ENCODE measurements around the gene FOXO1.

Gene FOXO1

DNA sequence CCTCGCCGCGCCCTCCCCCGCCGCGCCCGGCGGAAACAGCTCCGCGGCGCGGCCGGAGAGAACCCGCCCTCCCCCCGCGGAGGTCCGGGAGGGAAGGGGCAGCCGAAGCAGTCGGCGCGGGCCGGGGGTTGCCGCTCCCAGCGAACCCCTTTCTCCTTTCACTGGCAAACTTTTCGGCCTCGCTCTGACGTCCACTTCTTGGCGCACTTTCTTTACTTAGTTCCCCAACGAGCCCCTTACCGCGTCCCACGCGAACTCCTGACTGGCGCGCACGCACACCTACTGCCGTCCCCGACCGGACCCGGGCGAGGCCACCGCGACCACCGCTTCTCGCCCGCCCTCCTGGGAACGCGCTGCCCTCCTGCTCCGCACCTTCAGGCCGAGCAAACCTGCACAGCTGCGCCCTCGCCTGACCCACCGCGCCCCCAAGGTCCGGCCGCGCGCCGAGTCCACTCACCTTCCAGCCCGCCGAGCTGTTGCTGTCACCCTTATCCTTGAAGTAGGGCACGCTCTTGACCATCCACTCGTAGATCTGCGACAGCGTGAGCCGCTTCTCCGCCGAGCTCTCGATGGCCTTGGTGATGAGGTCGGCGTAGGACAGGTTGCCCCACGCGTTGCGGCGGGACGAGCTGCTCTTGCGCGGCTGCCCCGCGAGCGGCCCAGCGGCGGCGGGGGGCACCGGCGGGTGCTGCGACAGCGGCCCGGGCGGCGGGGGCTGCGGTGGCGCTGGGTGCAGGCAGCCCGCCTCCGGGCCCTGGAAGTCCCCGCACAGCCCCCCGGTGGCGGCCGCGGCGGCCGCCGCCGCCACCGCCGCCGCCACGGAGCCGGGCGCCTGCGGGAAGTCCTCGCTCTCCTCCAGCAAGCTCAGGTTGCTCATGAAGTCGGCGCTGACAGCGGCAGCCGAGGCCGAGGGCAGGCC, 1.1 kb downstream of the FOXO1 start:
- DNase-seq, result peak; percentile 55 to 58

DNA sequence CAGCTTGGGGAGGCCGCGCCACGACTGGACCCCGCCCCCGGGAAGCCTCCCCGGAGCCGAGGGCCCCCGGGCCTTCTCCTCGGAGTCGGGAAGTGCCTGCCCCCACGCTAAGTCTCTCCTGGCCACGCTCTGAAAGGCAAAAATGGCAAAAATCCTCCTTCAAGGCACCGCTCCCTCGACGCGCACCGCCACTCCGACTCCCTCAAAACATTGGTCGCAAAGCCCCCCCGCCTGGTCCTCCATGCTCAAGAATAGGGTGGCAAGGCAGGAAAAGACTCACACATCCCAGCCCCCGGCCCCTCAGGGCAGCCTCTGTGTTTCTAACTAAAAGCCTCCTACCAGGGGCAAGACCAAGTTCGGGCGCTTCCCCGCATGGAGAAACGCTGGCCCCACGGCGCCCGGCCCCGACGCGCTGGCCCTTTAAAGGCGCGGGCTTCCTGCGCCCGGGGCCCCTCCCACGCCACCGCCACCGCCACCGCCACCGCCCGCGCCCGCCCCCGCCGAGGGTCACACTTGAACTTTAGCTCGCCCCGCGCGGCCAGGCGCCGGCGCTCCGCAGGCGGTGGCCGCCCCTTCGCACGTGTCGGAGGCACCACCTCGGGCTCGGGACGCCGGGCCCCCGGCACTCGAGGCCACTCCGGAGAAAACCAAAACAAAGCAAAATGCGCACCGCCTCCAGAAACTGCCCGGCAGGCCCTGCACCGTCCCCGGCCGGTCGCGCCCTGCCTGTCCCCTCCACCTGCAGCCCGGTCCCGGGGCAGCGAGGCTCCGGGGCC, 1.9 kb downstream of the FOXO1 start:
- DNase-seq, result peak; percentile 64 to 66

DNA sequence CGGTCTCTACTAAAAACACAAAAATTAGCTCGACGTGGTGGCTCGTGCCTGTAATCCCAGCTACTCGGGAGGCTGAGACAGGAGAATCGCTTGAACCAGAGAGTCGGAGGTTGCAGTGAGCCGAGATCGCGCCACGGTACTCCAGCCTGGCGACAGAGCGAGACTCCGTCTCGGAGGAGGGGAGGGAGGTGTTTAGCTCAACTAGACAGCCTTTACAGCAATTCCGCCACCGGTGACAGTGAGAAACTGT, 2.4 kb downstream of the FOXO1 start:
- DNase-seq, result peak; percentile 76 to 79

DNA sequence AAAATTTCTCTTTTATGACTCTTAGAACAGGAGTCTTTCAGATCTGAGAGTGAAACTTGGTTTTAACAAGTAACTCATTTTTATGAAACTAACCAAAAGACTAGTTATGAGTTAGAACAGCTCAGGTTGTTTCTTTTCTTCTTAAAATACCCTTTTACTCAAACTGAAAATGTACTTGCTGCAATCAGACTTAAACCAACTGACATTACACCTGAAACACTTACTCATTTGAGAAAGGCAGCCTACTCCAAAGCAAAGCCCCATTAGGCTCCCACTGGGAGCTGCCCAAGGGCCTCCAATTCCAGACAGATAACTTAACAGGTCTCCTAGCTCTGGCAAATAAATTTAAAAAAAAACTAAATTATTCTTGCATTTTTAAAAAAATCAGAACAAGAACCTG, 3.6 kb downstream of the FOXO1 start:
- DNase-seq, result no peak

DNA sequence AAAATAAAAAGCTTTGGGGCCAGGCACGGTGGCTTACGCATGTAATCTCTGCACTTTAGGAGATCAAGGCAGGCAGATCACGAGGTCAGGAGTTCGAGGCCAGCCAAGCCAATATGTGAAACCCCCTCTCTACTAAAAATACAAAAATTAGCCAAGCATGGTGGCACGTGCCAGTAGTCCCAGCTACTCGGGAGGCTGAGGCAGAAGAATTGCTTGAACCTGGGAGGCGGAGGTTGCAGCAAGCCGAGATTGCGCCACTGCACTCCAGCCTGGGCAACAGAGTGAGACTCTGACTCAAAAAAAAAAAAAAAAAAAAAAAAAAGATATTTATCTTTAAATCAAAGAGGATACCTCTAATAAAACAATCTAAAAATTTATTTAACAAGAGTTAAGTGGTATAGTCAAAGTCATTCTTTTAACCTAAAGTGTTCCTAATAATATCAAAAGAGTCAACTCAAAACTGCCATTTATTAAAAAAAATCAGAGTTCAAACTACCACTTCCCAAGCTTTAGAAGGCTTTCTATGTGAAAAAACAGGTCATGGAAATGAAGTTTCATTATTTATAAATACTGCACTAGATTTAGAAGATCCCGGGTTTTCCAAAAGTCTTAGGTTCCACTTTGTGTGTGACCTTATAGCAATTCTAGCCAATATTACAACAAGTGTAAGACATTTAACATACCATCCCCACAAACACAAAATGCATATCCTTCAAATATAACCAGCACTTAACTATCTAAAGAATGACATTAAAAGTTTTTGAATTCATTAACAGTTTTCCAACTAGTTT, 4.4 kb downstream of the FOXO1 start:
- DNase-seq, result no peak

DNA sequence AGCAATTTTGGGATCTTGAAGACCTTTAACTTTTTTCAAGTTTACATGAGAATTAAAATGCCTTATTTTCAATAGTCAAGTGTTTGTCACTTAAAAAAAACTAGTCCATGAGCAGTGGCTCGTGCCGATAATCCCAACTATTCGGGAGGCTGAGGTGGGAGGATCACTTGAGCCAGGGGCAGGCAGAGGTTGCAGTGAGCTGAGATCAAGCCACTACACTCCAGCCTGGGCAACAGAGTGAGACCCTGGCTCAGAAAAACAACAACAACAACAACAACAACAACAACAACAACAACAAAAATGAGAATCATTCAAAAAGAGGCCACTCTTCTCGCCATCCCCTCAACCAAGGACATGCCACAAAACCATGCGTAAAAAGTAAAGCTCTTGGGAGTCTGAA, 5.7 kb downstream of the FOXO1 start:
- no peak for DNase-seq

DNA sequence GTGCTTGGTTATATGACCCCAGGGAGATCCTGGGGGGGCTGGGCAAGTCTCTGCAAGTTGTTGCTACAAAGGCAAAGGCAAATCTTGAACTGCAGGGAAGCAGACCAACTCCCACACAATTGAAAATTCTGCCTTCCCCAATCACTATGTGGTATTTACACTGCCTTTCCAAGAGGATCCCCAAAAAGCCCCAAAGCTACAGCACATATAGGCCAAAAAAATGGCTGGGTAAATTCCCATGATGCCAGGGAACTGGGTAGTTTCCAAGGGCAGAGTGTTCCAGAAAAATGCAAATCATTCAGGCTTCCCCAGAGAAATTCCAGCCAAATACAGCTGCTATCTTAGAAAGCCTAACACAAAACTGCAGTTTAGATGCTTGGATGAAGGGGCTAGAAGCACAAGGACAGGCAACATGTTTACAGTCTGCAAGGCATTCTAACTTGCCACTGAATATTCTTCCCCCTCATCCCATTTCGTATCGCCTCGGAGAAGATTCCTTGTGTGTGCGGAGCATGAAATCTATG, 6.2 kb downstream of the FOXO1 start:
- no peak for DNase-seq

DNA sequence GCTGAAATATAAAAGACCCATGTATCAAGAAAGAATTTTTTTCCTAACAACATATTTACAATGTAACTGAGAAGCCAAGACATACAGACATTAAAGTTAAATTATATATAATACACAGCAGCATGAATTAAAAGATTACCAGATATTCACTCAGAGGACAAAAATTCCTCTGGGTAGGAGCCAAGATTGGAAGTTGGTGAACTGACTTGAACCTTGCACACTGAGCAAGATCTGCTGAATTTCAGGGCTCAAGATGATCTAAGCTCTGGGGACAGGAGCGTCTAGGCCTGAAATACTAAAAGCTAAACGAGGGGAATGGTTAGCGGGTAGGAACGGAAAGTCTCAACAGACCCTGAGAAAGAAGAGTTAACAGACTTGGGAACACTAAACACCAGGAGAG, 8.5 kb downstream of the FOXO1 start:
- DNase-seq, result no peak

DNA sequence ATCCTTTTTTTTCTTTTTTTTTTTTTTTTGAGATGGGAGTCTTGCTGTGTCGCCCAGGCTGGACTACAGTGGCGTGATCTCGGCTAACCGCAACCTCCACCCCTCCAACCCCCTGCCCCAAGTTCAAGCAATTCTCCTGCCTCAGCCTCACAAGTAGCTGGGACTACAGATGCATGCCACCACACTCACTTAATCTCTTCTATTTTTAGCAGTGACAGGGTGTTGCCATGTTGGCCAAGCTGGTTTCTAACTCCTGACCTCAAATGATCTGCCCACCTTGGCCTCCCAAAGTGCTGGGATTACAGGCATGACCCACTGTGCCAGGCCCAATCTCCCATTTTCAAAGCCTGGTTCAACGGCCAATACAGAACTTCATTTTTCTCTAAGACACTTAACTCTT, 9.1 kb downstream of the FOXO1 start:
- DNase-seq, result no peak

DNA sequence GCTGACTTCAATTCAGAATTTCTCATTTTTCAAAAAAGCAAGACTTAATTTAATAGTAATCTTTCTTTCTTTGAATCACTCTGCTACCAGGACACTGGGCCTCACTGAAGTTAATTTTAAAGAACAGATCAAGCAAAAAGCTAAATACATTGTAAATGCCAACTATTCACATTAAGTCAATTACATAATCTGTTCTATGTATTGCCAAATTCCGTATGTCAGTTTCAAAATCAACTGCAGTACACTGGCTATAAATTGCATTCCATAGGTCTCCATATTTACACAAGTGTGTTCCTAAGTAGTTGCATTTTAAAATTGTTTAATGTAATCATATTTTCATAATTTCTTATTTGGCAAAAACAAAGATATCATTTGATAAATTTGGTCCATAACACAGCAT, 10.1 kb downstream of the FOXO1 start:
- DNase-seq, result no peak

DNA sequence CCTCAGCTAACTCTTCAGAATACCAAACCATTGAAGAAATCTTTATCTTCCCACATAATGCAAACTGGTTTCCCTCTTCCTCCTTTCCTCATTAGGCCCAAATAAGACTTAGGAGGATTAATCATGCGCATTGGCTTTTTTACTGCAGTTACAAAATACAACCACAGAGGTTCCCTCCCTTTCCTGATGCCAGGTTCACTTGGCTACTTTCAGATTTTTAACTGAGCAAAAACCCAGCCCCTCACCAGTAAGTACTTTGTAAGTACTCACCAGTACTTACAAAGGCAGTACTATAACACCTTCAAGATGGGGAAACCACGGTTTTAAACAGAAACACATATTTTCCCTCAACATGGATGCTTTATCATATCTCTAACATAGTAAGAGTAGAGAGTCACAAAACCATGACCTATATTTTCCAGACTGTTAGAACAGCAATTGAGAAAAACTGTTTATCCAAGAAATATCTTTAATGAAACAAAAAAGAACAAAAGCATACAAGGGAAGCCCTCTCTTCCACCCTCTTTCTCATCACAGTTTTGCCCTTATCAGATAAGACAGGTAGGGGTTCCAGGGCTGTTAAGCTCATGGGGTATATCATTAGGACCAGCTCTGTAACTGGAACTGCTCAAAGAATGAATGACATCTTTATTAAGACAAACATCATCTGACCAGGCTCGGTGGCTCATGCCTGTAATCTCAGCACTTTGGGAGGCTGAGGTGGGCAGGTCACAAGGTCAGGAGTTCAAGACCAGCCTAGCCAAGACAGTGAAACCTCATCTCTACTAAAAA, 12.7 kb downstream of the FOXO1 start:
- peak in 1 of 2 donors; percentile 43 for DNase-seq

DNA sequence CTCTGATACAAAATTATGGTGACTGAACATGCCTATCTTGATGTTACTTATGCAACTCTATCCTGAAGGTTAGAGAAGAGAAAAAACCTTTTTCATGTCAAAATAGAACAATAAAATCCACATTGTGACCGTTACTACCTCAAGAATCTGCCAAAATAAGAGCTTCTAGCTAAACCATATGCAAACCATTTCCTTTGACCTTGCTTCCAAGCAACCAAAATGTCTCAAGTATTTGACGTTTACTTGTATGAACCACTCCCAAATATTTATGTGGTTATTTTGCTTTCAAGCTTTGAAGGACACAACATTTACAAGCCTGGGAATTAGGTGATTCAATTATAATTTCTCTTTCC, 13.9 kb downstream of the FOXO1 start:
- no peak for DNase-seq

DNA sequence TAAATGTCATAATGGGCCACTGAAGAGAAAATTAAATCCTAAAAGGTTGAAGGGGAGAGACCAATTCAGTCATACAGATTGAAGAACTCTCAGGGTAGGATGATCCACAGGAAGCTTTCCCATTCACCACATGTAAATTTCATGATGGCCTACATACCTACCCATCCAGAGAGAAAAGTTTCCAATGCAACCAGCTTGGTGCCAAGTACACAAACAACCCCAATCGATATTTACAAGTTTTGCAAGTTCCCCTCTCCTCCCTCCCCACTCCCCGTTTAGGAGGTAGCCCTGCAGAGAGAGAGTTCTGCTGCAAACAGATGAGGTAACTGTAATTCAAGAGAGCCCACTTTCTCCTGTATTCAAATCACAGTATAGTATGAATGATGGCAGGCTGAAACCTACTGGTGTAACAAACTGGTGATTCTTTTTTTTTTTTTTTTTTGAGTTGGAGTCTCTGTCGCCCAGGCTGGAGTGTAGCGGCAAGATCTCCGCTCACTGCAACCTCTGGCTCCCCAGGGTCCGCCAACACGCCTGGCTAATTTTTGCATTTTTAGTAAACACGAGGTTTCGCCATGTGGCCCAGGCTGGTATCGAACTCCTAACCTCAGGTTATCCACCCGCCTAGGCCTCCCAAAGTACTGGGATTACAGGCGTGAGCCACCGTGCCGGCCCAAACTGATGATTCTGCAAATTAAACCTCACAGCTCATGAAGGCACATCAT, 14.4 kb downstream of the FOXO1 start:
- no peak for DNase-seq

DNA sequence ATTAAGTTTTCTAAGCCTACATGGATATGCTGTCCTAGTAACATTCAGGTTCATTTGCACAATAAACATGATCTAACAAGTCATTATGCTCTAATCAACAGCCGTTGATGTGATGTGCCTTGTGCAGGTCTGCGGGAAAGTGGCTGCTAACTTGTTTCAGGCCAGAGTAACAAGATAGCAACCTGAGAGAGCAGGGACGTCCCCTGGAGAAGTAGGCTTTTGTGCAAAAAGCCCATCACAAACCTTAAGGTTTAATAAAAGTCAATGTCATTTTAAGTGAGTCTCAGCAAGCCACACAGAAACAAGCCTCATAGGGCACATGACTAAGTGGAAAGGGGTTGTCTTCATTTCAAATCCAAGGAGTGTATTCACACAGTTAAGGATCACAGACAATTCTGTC, 17.6 kb downstream of the FOXO1 start:
- no peak for DNase-seq

DNA sequence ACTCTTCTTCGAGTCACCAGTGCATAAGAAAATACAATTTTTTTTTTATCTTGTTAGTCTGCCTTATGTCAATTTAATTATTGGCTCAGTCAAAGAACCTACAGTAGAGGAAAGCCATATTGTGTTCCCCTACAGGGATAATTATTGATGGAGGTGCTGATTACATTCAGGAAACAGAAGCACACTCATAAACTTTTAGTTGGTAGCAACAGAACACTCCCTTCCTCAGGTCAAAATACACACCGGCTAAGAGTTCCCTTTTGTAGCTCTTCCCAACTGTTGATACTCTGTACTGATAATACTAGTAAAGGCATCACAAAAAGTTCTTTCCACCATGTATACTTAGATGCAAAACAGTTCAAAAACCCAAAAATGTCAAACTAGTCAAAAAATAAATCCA, 18.4 kb downstream of the FOXO1 start:
- no peak for DNase-seq

DNA sequence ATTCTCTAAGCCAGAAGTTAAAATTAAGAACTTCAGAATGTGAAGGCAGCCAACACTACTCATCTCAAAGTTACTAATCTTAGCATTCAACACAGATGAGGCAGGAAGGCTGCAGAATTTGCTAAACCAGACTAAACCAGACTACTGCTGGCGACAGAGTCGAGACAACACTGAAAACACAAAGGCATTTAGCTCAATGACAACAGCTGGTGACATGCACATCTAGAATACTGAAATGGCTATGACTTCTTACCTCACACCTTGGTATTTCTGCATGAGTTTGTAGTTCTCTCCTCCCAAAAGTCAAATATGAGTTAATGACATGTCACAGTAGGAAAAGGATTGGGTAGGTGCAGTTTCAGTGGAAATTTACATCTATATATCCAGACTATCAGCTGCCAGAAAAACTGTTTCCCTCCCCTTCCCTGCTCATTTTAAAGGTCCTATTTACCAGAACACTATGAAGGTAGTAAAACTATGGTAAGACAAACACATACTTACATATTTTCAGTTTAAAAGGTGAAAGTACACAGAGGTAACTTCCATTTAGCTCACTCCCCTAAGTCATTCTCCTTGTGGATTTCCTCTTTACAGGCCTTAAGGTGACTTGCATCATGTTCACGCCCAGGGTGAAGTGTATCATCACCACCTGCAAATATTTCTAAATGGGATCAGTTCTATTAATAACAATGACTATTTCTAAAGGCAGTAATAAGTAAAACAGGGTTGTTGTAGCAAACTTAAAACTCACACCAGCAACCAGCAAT, 21.4 kb downstream of the FOXO1 start:
- DNase-seq, result no peak

DNA sequence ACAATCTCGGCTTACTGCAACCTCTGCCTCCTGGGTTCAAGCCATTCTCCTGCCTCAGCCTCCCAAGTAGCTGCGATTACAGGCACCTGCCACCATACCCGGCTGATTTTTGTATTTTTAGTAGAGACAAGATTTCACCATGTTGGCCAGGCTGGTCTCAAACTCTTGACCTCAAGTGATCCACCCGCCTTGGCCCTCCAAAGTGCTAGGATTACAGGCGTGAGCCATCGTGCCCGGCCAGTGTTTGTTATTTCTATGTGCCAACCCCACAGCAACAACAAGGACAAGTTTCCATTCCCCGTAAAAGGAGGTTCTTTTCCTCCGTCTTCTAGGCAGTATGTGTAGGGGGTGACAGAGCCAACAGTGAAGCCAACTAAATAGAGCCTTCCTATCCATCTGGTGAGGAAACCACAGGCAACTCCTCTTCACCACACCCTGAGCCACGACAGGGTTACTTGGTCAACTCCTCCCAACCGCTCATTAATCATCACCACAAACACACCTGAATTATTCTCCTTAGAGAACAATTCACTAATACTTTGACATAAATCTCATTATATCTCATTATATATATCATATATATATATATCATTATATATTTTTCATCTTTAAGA, 25.5 kb downstream of the FOXO1 start:
- DNase-seq, result peak in 1 of 2 donors; percentile 44

DNA sequence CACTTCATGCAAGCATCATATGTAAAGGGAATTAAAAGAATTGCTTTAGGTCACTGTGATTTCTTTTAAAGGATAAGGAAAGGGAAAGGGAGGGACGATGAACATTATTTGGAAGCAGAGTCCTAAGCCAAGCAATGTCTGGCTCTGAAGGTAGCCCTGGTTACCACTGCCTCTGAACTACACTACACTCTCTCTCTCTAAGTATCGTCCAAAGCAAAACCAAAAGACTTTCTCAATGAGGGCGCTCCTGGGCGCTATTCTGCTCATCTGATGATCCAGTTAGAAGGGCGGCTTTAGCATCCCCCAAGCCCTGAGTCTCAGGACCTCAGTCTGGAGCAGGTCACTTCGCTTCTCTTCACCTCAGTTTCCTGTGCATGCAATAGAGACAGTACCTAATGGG, 26.2 kb downstream of the FOXO1 start:
- DNase-seq, result no peak

DNA sequence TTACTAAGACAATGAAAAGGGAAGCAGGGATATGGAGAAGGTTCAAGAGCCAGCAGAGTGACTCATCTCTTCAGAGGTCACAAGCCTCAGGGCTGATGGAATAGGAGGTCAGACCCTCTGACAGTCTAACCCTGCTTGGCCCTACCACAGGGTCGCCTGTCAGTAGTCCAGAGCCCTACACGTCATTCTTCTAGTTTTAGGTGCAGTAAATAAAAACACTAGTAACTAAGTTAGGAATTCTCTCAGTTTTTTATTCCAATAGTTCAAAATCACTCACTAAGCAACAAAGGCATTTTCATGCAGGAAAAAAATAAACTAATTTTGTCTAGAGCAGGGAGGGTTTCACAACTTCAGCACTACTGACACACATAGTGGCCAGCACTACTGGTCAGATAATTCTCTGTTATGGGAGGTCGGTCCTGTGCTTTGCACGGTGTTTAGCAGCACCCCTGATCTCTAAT, 27.2 kb downstream of the FOXO1 start:
- peak in 1 of 2 donors; percentile 50 for DNase-seq

DNA sequence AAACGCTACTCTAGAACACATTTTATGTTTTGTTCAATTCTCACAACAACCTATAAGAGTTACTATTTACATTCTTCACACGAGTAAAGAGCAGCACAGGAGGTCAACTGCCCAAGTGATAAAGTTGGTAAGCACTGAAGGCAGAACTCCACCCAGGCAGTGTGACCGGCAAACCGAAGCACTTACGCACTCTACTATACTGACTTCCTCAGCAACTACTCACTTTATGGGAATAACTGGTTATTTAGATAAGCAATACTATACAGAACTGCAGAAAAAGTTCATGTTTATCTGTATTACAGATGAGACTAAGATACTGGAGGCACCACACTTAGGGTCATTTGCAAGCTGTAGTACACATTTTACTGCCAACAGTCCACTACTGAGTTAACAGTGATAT, 28.8 kb downstream of the FOXO1 start:
- DNase-seq, result no peak

All from CD4-positive, alpha-beta T cell treated with Interleukin-1 beta for 1 hour (primary cell).